Prostate gland (tissue), 2 donors: ENCODE results near the gene RNASE12. TPM values are rescaled to one million over a fixed set of nuclear protein-coding genes. Genes with fewer than 3 reads are reported as not detected.
A peak's percentile ranks its signal among the peaks of the same experiment; 100 is the strongest.

Experiments used
- DNase-seq: peaks from one replicate; pipeline ENCODE4 v3.0.0-alpha.2; 2019; ENCODE audit warnings: low spot score
- H3K27ac ChIP-seq, 2 donors: fragments of 200-600 bp; sonication (generic); 2 replicates each; pipeline ENCODE4 v1.5.1; 2017 to 2019
- H3K27me3 ChIP-seq: fragments of 200-600 bp; sonication (generic); replicated peaks from 2 replicates; pipeline ENCODE4 v1.5.1; 2019; ENCODE audit not compliant: insufficient read depth
- H3K36me3 ChIP-seq, 2 donors: fragments of 200-600 bp; sonication (generic); 1 replicate in 1 of 2; 2 replicates in 1 of 2; pipeline versions ENCODE4 v1.5.1 to v1.8.1; 2017 to 2019
- H3K4me1 ChIP-seq: fragments of 200-600 bp; sonication (generic); replicated peaks from 2 replicates; pipeline ENCODE4 v1.5.1; 2019
- H3K4me3 ChIP-seq, 2 donors: fragments of 200-600 bp; sonication (generic); 2 replicates each; pipeline ENCODE4 v1.5.1; 2017 to 2019
- H3K9me3 ChIP-seq: fragments of 200-600 bp; sonication (generic); 2 replicates; pipeline ENCODE4 v1.5.1; 2017
- CTCF ChIP-seq, 4 experiments: fragments of 200-600 bp in 2 of 4; fragments of 450-650 bp in 2 of 4; sonication (generic) in 2 of 4; IDR thresholded peaks; 1 replicate in 3 of 4; 2 replicates in 1 of 4; pipeline ENCODE4 v1.5.1; 2016 to 2019; ENCODE audit warnings: antibody characterized with exemption in 4 of 4, mild to moderate bottlenecking in 2 of 4, moderate library complexity in 2 of 4
- POLR2A ChIP-seq: fragments of 450-650 bp; IDR thresholded peaks from one replicate; pipeline ENCODE4 v1.6.1; 2016; ENCODE audit warnings: antibody characterized with exemption, mild to moderate bottlenecking
- POLR2AphosphoS5 ChIP-seq: sonication (generic); formaldehyde crosslinking; IDR thresholded peaks from one replicate; pipeline ENCODE4 v1.6.1; 2017; ENCODE audit warnings: antibody characterized with exemption
- WGBS: methylation state at CpG from one replicate; pipeline ENCODE4 v1.1.5; 2018; 5-methylcytosine and 5-hydroxymethylcytosine counted together
- intact Hi-C: fragments of 100-400 bp; cut with DNase I; formaldehyde crosslinking; loops from one replicate; pipeline ENCODE4 v1.14.2; 2022
- total RNA-seq, 2 donors: library from RNA; depleted of rRNA; stranded (reverse); fragments of >200 nt; gene quantifications; one replicate each; pipeline ENCODE4 v1.1.0, GENCODE V29; 2016

Gene RNASE12
- total RNA-seq: not detected

GRCh38 chr14:20591235-20591634 is at the start of gene RNASE12:
RNASE12 (minus strand) TSS chr14:20591376; CDS start chr14:20590723, 653 bp downstream.
- no peak for DNase-seq
- H3K9me3 ChIP-seq: no peaks in the 10 kb centered on the region
- intact Hi-C loops: no loop called here
- H3K4me1 ChIP-seq: no peaks in the 10 kb centered on the region
- H3K27ac ChIP-seq: peak within 1 kb of the TSS in 1 of 2 donors; percentile 8
- no peaks in the 10 kb centered on the region for H3K36me3 ChIP-seq
- no peak within 1 kb of the TSS for H3K4me3 ChIP-seq
- 63% methylated on average over 4 of the region's 4 CpGs for WGBS
- peak; percentile 34 for TF ChIP-seq POLR2AphosphoS5
- TF ChIP-seq CTCF (IDR thresholded peaks at IDR 0.05): no peak
- no peaks in the 10 kb centered on the region for H3K27me3 ChIP-seq

GRCh38 chr14:20632831-20633691 is 41.9 kb upstream of the RNASE12 start:
- Histone ChIP-seq H3K4me3 (peak overlapping the region in 1 of 2 donors; percentile 15), H3K9me3 (no peaks in the 10 kb centered on the region), H3K36me3 (no peaks in the 10 kb centered on the region), H3K27ac (no peak overlapping the region), H3K4me1 (peaks cover 5% of the 10 kb centered on the region), H3K27me3 (no peaks in the 10 kb centered on the region)
- intact Hi-C loops: loop anchor here (5.0 kb wide), 1 partner anchor 49 kb away; the partner anchor contains the start of gene RNASE4
- no peak for DNase-seq
- WGBS: 8% methylated on average over 45 of the region's 45 CpGs
- TF ChIP-seq POLR2AphosphoS5 (no peak), POLR2A (no peak), CTCF (IDR thresholded peaks at IDR 0.05) (no peak)

GRCh38 chr14:20632448-20632830 is 41.3 kb upstream of the RNASE12 start:
- H3K4me1 ChIP-seq: peaks cover 5% of the 10 kb centered on the region
- intact Hi-C loops: loop anchor here (5.0 kb wide), 1 partner anchor 50 kb away; the partner anchor contains the start of gene RNASE4
- H3K9me3 ChIP-seq: no peaks in the 10 kb centered on the region
- TF ChIP-seq POLR2A: no peak
- 3% methylated on average over 19 of the region's 19 CpGs for WGBS
- no peaks in the 10 kb centered on the region for H3K27me3 ChIP-seq
- no peak overlapping the region for H3K27ac ChIP-seq
- peak overlapping the region in 1 of 2 donors; percentile 15 for H3K4me3 ChIP-seq
- H3K36me3 ChIP-seq: no peaks in the 10 kb centered on the region
- DNase-seq: no peak

GRCh38 chr14:20631880-20632389 is 40.8 kb upstream of the RNASE12 start:
- no peaks in the 10 kb centered on the region for H3K9me3 ChIP-seq
- no peaks in the 10 kb centered on the region for H3K36me3 ChIP-seq
- peaks cover 5% of the 10 kb centered on the region for H3K4me1 ChIP-seq
- H3K4me3 ChIP-seq: peak overlapping the region; percentile 7 to 15
- intact Hi-C loops: loop anchor here (5.0 kb wide), 1 partner anchor 50 kb away; the partner anchor contains the start of gene RNASE4
- DNase-seq: peak; percentile 62
- 5% methylated on average over 18 of the region's 18 CpGs for WGBS
- no peak overlapping the region for H3K27ac ChIP-seq
- H3K27me3 ChIP-seq: no peaks in the 10 kb centered on the region
- TF ChIP-seq CTCF (IDR thresholded peaks at IDR 0.05): no peak
- TF ChIP-seq POLR2A: no peak
- no peak for TF ChIP-seq POLR2AphosphoS5

- no peaks in the 10 kb centered on the region for H3K27me3 ChIP-seq
- H3K4me1 ChIP-seq: peaks cover 5% of the 10 kb centered on the region
- no peaks in the 10 kb centered on the region for H3K9me3 ChIP-seq
- no peaks in the 10 kb centered on the region for H3K36me3 ChIP-seq
- no peak overlapping the region for H3K27ac ChIP-seq
- intact Hi-C loops: loop anchor here (5.0 kb wide), 1 partner anchor 51 kb away; the partner anchor contains the start of gene RNASE4
- peak overlapping the region; percentile 7 to 15 for H3K4me3 ChIP-seq
- TF ChIP-seq POLR2AphosphoS5 (peak; percentile 42), CTCF (IDR thresholded peaks at IDR 0.05) (no peak), POLR2A (no peak)
- WGBS: 4% methylated on average over 19 of the region's 19 CpGs
- DNase-seq: peak; percentile 36
Measured at GRCh38 chr14:20631023-20631879, 40.1 kb upstream of the RNASE12 start.
